Activated naive CD8-positive, alpha-beta T cell treated with anti-CD3 and anti-CD28 coated beads, Interleukin-2, amount 10 ng/mL, durations not matched to agents 7 days and 5 days (primary cell): ENCODE measurements around the gene TEX28. TPM values are rescaled to one million over a fixed set of nuclear protein-coding genes. Genes with fewer than 3 reads are reported as not detected.
A peak's percentile ranks its signal among the peaks of the same experiment; 100 is the strongest.
"Not testable (repeated sequence)": the region's sequence is repeated elsewhere in the genome, so short reads cannot be mapped to it uniquely, and the experiment has no call there.

Experiments
- ATAC-seq: fragments of 150-1000 bp; cut with Tn5 transposase; one replicate; pipeline ENCODE4 v1.10.0; 2021; ENCODE audit warnings: low read depth, moderate library complexity
- POLR2A ChIA-PET: fragments of 350-600 bp; sonication (Branson Sonifier 250); formaldehyde crosslinking; loops from one replicate; lab custom pipeline; 2021; ENCODE audit warnings: antibody characterized with exemption; lab: Charles Lee
- DNase-seq: peaks from one replicate; pipeline ENCODE4 v3.0.0; 2021
- H3K27ac Mint-ChIP-seq: one replicate; pipeline ENCODE4 v1.8.0; 2022; ENCODE audit warnings: mild to moderate bottlenecking, mixed read lengths
- H3K27me3 Mint-ChIP-seq: one replicate; pipeline ENCODE4 v1.8.0; 2022; ENCODE audit warnings: mild to moderate bottlenecking, moderate library complexity, mixed read lengths
- H3K36me3 Mint-ChIP-seq: one replicate; pipeline ENCODE4 v1.8.0; 2021; ENCODE audit warnings: mild to moderate bottlenecking, mixed read lengths
- H3K4me1 Mint-ChIP-seq: one replicate; pipeline ENCODE4 v1.8.0; 2021; ENCODE audit warnings: mixed read lengths
- H3K4me3 Mint-ChIP-seq: one replicate; pipeline ENCODE4 v1.8.0; 2022; ENCODE audit warnings: mild to moderate bottlenecking, moderate library complexity, mixed read lengths
- H3K9me3 Mint-ChIP-seq: one replicate; pipeline ENCODE4 v1.8.0; 2021; ENCODE audit warnings: mixed read lengths
- total RNA-seq, 2 experiments: library from RNA; stranded (reverse); gene quantifications; one replicate each; pipeline ENCODE4 v1.2.3, GENCODE V29; 2021

TEX28 gene
- total RNA-seq, 2 experiments from 2014 or later: not detected

- ATAC-seq, H3K4me3 Mint-ChIP-seq, H3K9me3 Mint-ChIP-seq, DNase-seq, POLR2A ChIA-PET, H3K36me3 Mint-ChIP-seq, H3K27me3 Mint-ChIP-seq, H3K27ac Mint-ChIP-seq, H3K4me1 Mint-ChIP-seq: not testable (repeated sequence)
Observed at GRCh38 chrX:154257282-154257681, 37.6 kb downstream of the TEX28 start, which contains the start of gene OPN1MW3. OPN1MW3 (plus strand) TSS chrX:154257582; CDS start chrX:154257620, 38 bp downstream.

- H3K4me1 Mint-ChIP-seq, DNase-seq, H3K36me3 Mint-ChIP-seq, H3K4me3 Mint-ChIP-seq, H3K27me3 Mint-ChIP-seq, ATAC-seq, H3K27ac Mint-ChIP-seq, POLR2A ChIA-PET, H3K9me3 Mint-ChIP-seq: not testable (repeated sequence)
Observed at GRCh38 chrX:154248076-154248475, 46.8 kb downstream of the TEX28 start.

DNA sequence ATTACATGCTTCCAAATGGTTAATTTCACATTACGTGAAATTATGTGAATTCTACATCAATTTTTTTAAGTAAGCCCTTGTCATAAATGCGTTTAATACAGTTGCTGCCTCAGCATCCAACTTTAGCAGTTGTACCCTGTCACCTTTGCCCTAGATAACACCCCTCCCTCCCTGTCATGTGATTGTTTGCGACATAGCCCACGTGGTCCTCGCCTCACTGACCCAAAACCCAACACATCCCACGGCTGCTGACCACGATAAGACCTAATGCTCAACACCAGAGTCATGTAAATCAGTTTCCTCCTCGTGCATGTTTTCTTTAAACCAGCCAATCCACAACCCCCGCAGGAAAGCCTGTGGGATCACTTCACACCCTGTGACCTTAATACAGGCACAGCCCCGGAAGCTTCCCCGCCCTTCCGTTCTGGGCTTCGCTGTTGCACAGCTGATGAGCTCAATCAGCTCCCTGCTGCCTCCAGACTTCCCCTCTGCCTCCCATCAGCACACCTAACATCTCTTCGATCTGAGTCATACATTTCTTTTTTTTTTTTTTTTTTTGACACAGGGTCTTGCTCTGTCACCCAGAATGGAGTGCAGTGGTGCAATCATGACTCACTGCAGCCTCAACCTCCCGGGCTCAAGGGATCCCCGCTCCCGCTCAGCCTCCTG is 47.4 kb downstream of the TEX28 start:
- ATAC-seq: peak; percentile 99
- H3K27ac Mint-ChIP-seq, DNase-seq, H3K9me3 Mint-ChIP-seq, H3K4me1 Mint-ChIP-seq, H3K36me3 Mint-ChIP-seq, H3K27me3 Mint-ChIP-seq, H3K4me3 Mint-ChIP-seq, POLR2A ChIA-PET: not testable (repeated sequence)

DNA sequence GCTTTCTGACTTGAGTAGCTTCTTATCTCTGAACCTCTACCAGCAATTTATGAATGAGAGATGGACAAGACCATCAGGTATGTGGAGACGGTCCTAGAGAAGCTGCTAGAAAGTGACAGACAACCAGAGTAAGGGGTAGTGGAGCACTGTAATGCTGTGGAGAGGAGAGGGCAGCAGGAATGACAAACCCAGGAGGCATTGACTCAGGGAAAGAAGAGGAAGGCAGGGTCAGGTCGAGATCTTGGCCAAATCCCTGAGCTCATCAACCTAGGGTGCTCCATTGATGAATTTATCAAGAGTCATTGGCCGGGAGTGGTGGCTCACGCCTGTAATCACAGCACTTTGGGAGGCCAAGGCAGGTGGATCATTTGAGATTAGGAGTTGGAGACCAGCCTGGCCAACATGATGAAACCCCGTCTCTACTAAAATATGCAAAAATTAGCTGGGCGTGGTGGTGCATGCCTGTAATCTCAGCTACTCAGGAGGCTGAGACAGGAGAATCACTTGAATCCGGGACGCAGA is 54.9 kb downstream of the TEX28 start:
- POLR2A ChIA-PET, DNase-seq, H3K27ac Mint-ChIP-seq: not testable (repeated sequence)

DNA sequence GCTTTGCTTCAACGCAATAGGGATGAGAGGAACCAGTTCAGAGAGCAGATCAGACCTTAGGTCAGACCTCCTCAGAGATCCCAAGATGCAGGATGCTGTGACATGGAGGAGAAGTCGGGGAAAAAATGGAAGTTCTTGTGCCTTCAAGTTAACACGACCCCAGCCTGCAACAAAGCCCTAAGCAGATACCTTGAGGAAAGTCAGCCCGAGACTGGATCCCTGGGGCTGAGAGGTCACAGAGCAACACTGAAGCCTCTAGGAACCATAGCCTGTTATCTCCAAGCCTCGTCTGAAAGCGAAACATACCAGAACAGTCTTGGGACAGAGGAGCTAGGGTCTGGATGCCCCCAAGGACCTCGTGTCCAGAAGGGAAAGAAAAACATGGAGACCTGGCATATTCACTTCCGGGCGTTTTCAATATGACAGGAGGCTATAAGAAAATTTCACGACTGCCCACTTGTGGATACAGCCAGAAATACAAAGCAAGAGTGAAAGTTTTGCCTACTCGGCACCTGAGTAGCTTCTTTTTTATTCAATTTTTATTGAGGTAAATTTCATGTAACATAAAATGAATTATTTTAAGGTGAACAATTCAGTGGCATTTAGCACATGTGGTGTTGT is 55.9 kb downstream of the TEX28 start:
- DNase-seq, POLR2A ChIA-PET, H3K36me3 Mint-ChIP-seq, H3K27me3 Mint-ChIP-seq, H3K9me3 Mint-ChIP-seq, H3K4me3 Mint-ChIP-seq, H3K4me1 Mint-ChIP-seq, ATAC-seq, H3K27ac Mint-ChIP-seq: not testable (repeated sequence)

More for the DNA sequence above, 54.9 kb downstream of the TEX28 start:
- not testable (repeated sequence) for H3K27me3 Mint-ChIP-seq, H3K36me3 Mint-ChIP-seq, H3K4me3 Mint-ChIP-seq, ATAC-seq, H3K9me3 Mint-ChIP-seq, H3K4me1 Mint-ChIP-seq

DNA sequence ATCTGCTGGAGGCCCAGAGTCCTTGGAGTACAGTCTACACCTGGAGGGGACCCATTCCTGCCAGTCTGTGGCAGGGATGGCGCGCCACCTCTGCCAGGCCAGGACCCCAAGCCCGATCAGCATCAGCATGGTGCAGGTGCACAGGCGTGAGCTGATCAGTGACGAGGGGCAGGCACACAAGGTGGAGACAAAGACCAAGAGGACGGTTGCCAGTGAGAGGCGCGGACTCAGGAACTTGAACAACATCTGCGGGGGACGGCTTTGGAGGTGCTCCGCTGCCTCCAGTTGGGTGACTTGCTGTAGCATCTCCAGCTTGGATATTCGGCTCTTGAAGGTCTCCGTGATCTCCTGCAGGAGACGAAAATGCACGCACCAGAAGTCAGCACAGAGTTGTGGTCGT is 61.3 kb downstream of the TEX28 start:
- not testable (repeated sequence) for ATAC-seq, H3K9me3 Mint-ChIP-seq

GRCh38 chrX:154231443-154231842 is 63.5 kb downstream of the TEX28 start:
- H3K27ac Mint-ChIP-seq, H3K4me1 Mint-ChIP-seq, POLR2A ChIA-PET, DNase-seq, H3K9me3 Mint-ChIP-seq, H3K27me3 Mint-ChIP-seq, H3K36me3 Mint-ChIP-seq, H3K4me3 Mint-ChIP-seq, ATAC-seq: not testable (repeated sequence)

More for the DNA sequence above, 61.3 kb downstream of the TEX28 start:
- H3K27me3 Mint-ChIP-seq, DNase-seq, POLR2A ChIA-PET, H3K4me3 Mint-ChIP-seq, H3K4me1 Mint-ChIP-seq, H3K27ac Mint-ChIP-seq, H3K36me3 Mint-ChIP-seq: not testable (repeated sequence)

- ATAC-seq, DNase-seq, H3K27ac Mint-ChIP-seq, H3K36me3 Mint-ChIP-seq, H3K27me3 Mint-ChIP-seq, H3K9me3 Mint-ChIP-seq, H3K4me1 Mint-ChIP-seq, H3K4me3 Mint-ChIP-seq, POLR2A ChIA-PET: not testable (repeated sequence)
Observed at GRCh38 chrX:154226706-154227105, 68.2 kb downstream of the TEX28 start.

DNA sequence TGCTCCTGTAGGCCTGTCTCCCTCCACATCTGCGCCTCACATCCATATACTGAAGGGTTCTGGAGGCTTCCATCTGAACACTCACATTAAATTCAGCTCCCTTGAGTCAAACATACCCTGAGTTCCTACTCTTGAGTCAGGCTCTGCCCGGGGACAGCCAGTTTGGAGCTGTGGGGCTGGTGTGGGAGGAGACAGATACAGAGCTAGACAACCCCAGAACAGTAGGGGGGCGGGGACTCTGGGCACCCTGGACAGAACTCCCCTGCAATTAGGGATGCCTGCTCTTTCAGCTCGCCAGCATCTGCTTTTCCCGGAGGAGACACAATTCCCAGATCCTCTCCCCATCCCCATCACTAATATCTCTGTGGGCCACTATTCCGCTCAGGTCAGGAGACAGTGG is 69.6 kb downstream of the TEX28 start:
- POLR2A ChIA-PET, H3K4me1 Mint-ChIP-seq, H3K27ac Mint-ChIP-seq, H3K4me3 Mint-ChIP-seq, H3K9me3 Mint-ChIP-seq, H3K36me3 Mint-ChIP-seq, DNase-seq, H3K27me3 Mint-ChIP-seq, ATAC-seq: not testable (repeated sequence)

Other genes starting within 250 kb of the TEX28 start
- gene MECP2, start 197.4 kb downstream of the TEX28 start, total RNA-seq: 10 to 100 TPM; 81.9 to 82.8 TPM
- not detected for gene OPN1LW, start 150.9 kb downstream of the TEX28 start, total RNA-seq
- gene OPN1MW, start 112.5 kb downstream of the TEX28 start, total RNA-seq: not detected
- not detected for gene OPN1MW2, start 75.4 kb downstream of the TEX28 start, total RNA-seq
- not detected for gene OPN1MW3, start 37.5 kb downstream of the TEX28 start, total RNA-seq
- 1 to 10 TPM in 1 of 2 experiments, under 1 TPM in 1; 0.31 to 1.2 TPM for gene TKTL1, start 671 bp upstream of the TEX28 start, total RNA-seq
- 100 to 1,000 TPM; 985 to 994 TPM for gene FLNA, start 79.5 kb upstream of the TEX28 start, total RNA-seq
- gene EMD, start 84.2 kb upstream of the TEX28 start, total RNA-seq: 10 to 100 TPM; 66.1 to 68.1 TPM
- gene RPL10, start 103.3 kb upstream of the TEX28 start, total RNA-seq: 1,000 to 10,000 TPM; 2,867 to 2,975 TPM
- gene DNASE1L1, start 114.1 kb upstream of the TEX28 start, total RNA-seq: 10 to 100 TPM; 20.5 to 26.2 TPM
- gene TAFAZZIN, start 116.4 kb upstream of the TEX28 start, total RNA-seq: 10 to 100 TPM; 94.7 to 95.3 TPM
- 10 to 100 TPM; 46.9 to 51.1 TPM for gene ATP6AP1, start 133.6 kb upstream of the TEX28 start, total RNA-seq
- 100 to 1,000 TPM; 138 to 147 TPM for gene GDI1, start 142.0 kb upstream of the TEX28 start, total RNA-seq
- 10 to 100 TPM; 59.2 to 70.3 TPM for gene FAM50A, start 149.0 kb upstream of the TEX28 start, total RNA-seq
- 10 to 100 TPM; 62.5 to 64.1 TPM for gene PLXNA3, start 163.2 kb upstream of the TEX28 start, total RNA-seq
- 10 to 100 TPM; 32.2 to 34.8 TPM for gene LAGE3, start 184.2 kb upstream of the TEX28 start, total RNA-seq
- 10 to 100 TPM; 43.8 to 45.3 TPM for gene UBL4A, start 191.5 kb upstream of the TEX28 start, total RNA-seq
- 10 to 100 TPM; 25.3 to 27.3 TPM for gene SLC10A3, start 195.5 kb upstream of the TEX28 start, total RNA-seq
- gene FAM3A, start 221.1 kb upstream of the TEX28 start, total RNA-seq: 10 to 100 TPM; 42.3 to 45.4 TPM